Osteoblast (primary cell): ENCODE measurements around the gene CNBD2. TPM values are rescaled to one million over a fixed set of nuclear protein-coding genes. Genes with fewer than 3 reads are reported as not detected.

ENCODE experiments used
- DNase-seq: peaks from one replicate; pipeline ENCODE4 v3.0.0; 2011; ENCODE audit warnings: low spot score, mixed read lengths; ENCODE audit not compliant: insufficient read length; ENCODE audit errors: missing footprints
- H2AFZ ChIP-seq: 2 replicates; pipeline ENCODE4 v1.6.0; 2011; ENCODE audit warnings: mild to moderate bottlenecking, low read length
- H3K27ac ChIP-seq: 2 replicates; pipeline ENCODE4 v1.5.1; 2011; ENCODE audit warnings: mild to moderate bottlenecking, low read depth, low read length, moderate library complexity
- H3K27me3 ChIP-seq: 2 replicates; pipeline ENCODE4 v1.6.0; 2012; ENCODE audit warnings: mild to moderate bottlenecking, control low read depth, inconsistent platforms, low read length, moderate library complexity; ENCODE audit not compliant: insufficient read depth
- H3K36me3 ChIP-seq: 2 replicates; pipeline ENCODE4 v1.5.1; 2011; ENCODE audit warnings: mild to moderate bottlenecking, low read length, control low read depth, moderate library complexity; ENCODE audit not compliant: insufficient read depth
- H3K4me1 ChIP-seq: 2 replicates; pipeline ENCODE4 v1.5.1; 2011; ENCODE audit warnings: mild to moderate bottlenecking, low read length, control low read depth, moderate library complexity; ENCODE audit not compliant: insufficient read depth
- H3K4me2 ChIP-seq: 2 replicates; pipeline ENCODE4 v1.6.0; 2011; ENCODE audit warnings: mild to moderate bottlenecking, low read length; ENCODE audit not compliant: insufficient read depth
- H3K4me3 ChIP-seq: fragments of 200-600 bp; sonication (generic); 3 replicates; pipeline ENCODE4 v1.5.1; 2012; ENCODE audit warnings: mild to moderate bottlenecking, low read length, inconsistent platforms; ENCODE audit not compliant: insufficient read depth
- H3K79me2 ChIP-seq: 2 replicates; pipeline ENCODE4 v1.6.0; 2012; ENCODE audit warnings: mild to moderate bottlenecking, low read length, control low read depth, inconsistent platforms; ENCODE audit not compliant: insufficient read depth
- H3K9me3 ChIP-seq: 2 replicates; pipeline ENCODE4 v1.5.1; 2011; ENCODE audit warnings: low read depth, low read length, control low read depth
- H4K20me1 ChIP-seq: 2 replicates; pipeline ENCODE4 v1.6.0; 2012; ENCODE audit warnings: mild to moderate bottlenecking, low read length, control low read depth; ENCODE audit not compliant: insufficient read depth
- CTCF ChIP-seq: IDR thresholded peaks from 2 replicates; pipeline ENCODE4 v1.5.1; 2011; ENCODE audit warnings: mild to moderate bottlenecking, low read depth, low read length, moderate library complexity; ENCODE audit errors: extremely low read depth
- total RNA-seq: library from RNA; depleted of rRNA; stranded (reverse); fragments of >200 nt; gene quantifications from 2 replicates; pipeline ENCODE4 v1.2.3, GENCODE V29; 2012

CNBD2 gene
- total RNA-seq, 1 donor = 0.72 TPM

- Histone ChIP-seq H2AFZ (no peak overlapping the region), H3K36me3 (no peaks in the 10 kb centered on the region), H3K4me1 (peaks cover 5% of the 10 kb centered on the region), H3K4me2 (no peak overlapping the region), H3K4me3 (no peak overlapping the region), H4K20me1 (no peaks in the 10 kb centered on the region), H3K27me3 (peaks cover 6% of the 10 kb centered on the region), H3K9me3 (no peaks in the 10 kb centered on the region), H3K27ac (no peak overlapping the region), H3K79me2 (peaks cover 9% of the 10 kb centered on the region)
- no peak for DNase-seq
- TF ChIP-seq CTCF = no peak
These were observed 86.8 kb downstream of the CNBD2 start for GRCh38 chr20:36055145-36055544.

- H3K27me3 ChIP-seq = no peaks in the 10 kb centered on the region
- H3K4me3 ChIP-seq = no peak overlapping the region
- H3K36me3 ChIP-seq = no peaks in the 10 kb centered on the region
- H3K27ac ChIP-seq = no peak overlapping the region
- H3K4me1 ChIP-seq = peaks cover 12% of the 10 kb centered on the region
- H3K4me2 ChIP-seq = no peak overlapping the region
- DNase-seq = no peak
- no peaks in the 10 kb centered on the region for H3K9me3 ChIP-seq
- H2AFZ ChIP-seq = no peak overlapping the region
- TF ChIP-seq CTCF = no peak
- no peaks in the 10 kb centered on the region for H4K20me1 ChIP-seq
- no peaks in the 10 kb centered on the region for H3K79me2 ChIP-seq
These were observed 92.3 kb downstream of the CNBD2 start for GRCh38 chr20:36060676-36061075.

- H3K36me3 ChIP-seq = no peaks in the 10 kb centered on the region
- no peaks in the 10 kb centered on the region for H4K20me1 ChIP-seq
- H3K4me1 ChIP-seq = peaks cover 12% of the 10 kb centered on the region
- no peak for DNase-seq
- TF ChIP-seq CTCF = no peak
- no peaks in the 10 kb centered on the region for H3K9me3 ChIP-seq
- no peak overlapping the region for H2AFZ ChIP-seq
- H3K79me2 ChIP-seq = no peaks in the 10 kb centered on the region
- H3K27me3 ChIP-seq = no peaks in the 10 kb centered on the region
- no peak overlapping the region for H3K4me2 ChIP-seq
- no peak overlapping the region for H3K4me3 ChIP-seq
- H3K27ac ChIP-seq = no peak overlapping the region
These were observed 93.4 kb downstream of the CNBD2 start for GRCh38 chr20:36061754-36062153.

- Histone ChIP-seq H3K79me2 (no peaks in the 10 kb centered on the region), H3K27me3 (no peaks in the 10 kb centered on the region), H4K20me1 (no peaks in the 10 kb centered on the region), H3K4me3 (no peak overlapping the region), H3K36me3 (no peaks in the 10 kb centered on the region), H2AFZ (no peak overlapping the region), H3K27ac (no peak overlapping the region), H3K4me1 (peaks cover 12% of the 10 kb centered on the region), H3K9me3 (no peaks in the 10 kb centered on the region), H3K4me2 (no peak overlapping the region)
- DNase-seq = peak; percentile 65
- no peak for TF ChIP-seq CTCF
These were observed 94.4 kb downstream of the CNBD2 start for GRCh38 chr20:36062799-36063198.
